NOMO-1 treated with dmso at 0.1 percent for 144 hours (cell line): Measurements from ENCODE around the gene MTNR1B.

Source experiments
- DNase-seq: peaks from one replicate; lab custom pipeline; 2025; ENCODE audit not compliant: unreplicated experiment; lab: John Stamatoyannopoulos, UW

Gene MTNR1B

DNA sequence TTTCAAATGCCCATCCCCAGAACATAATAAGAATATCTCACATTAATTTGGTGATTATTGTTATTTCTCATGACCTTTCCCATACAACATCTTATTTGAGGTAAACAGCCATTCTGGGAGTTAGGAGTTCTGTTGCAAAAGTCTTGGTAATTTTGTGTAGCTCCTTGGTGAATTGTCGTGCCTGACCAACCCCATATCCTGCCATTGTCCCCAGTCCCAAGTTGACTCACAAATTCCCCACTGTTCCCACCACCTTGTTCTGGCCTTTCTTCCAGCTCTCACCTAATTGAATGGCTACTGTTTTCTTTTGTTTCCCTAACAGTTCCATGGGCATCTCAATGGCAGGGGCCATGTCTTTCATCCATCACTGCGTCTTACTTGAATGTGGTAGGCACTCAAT, 8.0 kb downstream of the MTNR1B start:
- DNase-seq = no peak

DNA sequence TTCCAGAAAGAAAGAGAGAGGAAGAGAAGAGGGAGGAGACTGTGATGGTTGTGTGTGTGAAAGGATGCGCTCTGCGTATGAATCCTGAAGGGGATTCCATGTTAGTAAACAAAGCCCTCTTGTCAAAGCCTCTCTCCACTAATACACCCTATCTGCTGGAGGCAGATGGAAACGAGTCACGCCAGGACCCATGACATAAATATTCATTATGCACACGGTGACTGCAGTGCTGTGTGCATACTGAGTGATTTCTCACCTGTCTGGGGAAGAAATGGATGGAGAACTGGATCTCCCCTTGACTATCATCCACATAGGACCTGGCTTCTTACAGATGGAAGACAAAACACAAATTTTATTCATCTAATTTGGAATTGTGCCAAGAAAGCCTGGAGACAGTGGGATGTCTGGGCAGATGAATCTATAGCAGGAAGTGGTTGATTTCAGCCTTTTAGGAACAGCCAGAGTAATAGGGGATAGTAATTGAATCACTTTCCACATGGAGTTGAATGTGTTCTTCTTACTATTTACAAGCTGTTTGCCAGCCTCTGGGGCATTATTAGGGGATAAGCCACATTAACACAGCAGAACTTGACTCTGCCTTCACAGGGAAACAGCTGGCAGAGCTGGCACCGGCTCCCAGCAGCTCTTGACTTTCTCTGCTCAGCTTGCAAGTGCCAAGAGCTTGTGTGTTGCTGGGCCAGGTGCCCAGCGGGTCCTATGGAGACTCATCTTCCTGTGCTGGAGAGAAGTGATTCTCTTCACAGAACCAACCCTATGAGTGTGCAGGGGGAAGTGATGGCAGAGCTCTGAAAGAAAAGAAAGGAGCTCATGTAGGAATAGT, 9.0 kb downstream of the MTNR1B start:
- no peak for DNase-seq

DNA sequence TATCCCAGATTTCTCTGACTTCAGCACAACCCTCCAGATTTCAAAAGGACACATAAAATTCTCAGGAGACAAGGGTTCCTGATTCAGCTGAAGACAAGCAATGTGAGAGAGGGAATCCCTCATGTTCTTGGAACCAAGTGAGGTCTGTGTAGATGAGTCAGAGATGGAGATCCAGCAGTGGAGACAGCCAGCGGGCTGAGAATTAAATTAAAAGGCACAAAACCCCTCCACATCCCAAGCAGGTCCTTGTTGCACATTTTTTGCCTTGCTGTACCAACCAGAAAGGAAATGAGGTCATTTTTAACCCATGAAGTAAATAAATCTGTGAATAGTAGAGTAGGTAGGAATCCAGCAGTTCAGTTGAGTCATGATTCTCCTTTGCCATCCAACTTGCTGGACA, 9.7 kb downstream of the MTNR1B start:
- DNase-seq = no peak

DNA sequence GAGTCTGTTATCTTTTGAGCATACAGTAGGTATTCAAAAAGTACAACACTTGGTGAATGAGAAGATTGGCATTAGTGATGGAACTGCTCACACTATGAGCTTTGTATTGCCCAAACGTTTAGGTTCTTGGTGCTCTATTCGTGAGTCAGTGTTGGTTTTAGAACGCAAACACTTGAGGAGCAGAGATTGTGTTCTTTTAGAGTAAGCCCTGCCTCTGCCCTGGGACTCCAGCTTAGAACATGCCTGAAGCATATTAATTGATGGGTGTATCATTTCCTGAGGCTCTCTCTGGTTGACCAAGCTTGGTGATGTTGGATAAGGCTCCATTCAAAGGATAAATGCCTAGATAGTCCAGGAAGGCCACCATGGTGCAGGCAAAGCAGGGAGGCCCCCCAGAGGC, 10.9 kb downstream of the MTNR1B start:
- no peak for DNase-seq

DNA sequence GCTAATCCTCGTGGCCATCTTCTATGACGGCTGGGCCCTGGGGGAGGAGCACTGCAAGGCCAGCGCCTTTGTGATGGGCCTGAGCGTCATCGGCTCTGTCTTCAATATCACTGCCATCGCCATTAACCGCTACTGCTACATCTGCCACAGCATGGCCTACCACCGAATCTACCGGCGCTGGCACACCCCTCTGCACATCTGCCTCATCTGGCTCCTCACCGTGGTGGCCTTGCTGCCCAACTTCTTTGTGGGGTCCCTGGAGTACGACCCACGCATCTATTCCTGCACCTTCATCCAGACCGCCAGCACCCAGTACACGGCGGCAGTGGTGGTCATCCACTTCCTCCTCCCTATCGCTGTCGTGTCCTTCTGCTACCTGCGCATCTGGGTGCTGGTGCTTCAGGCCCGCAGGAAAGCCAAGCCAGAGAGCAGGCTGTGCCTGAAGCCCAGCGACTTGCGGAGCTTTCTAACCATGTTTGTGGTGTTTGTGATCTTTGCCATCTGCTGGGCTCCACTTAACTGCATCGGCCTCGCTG, 12.1 kb downstream of the MTNR1B start:
- no peak for DNase-seq

DNA sequence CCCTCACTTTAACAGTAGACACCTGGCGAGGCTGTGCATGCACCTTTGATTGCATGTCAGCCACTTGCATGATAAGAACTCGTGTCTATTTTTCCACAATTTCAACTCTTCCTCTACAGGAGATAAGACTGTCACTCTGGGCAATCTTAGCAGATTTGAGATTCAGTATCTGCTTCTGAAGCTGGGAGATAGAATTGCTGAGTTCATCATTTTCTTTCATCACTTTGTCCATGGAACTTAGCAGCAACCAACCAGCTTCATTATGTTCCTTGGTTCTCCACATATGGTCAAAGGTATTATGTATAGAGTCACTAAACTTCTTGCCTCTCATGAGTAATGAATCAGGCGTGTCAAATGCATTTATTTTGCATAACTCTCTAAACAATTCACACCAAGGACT, 17.1 kb downstream of the MTNR1B start:
- no peak for DNase-seq

DNA sequence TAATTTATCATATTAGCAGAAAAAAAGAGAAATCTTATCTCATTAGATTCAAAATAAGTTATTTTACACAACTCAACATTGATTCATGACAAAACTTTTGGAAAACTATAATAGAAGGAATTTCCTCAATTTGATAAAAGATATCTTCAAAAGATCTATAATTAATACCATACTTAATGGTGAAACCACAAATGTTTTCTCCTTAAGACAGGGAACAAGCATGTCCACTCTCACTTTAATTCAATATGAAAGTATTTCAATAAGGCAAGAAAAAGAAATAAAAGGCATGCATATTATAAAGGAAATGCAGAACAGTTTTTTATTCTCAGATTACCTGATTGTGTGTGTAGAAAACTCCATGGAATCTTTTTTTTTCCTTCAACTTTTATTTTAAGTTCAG, 23.6 kb downstream of the MTNR1B start:
- DNase-seq = no peak

DNA sequence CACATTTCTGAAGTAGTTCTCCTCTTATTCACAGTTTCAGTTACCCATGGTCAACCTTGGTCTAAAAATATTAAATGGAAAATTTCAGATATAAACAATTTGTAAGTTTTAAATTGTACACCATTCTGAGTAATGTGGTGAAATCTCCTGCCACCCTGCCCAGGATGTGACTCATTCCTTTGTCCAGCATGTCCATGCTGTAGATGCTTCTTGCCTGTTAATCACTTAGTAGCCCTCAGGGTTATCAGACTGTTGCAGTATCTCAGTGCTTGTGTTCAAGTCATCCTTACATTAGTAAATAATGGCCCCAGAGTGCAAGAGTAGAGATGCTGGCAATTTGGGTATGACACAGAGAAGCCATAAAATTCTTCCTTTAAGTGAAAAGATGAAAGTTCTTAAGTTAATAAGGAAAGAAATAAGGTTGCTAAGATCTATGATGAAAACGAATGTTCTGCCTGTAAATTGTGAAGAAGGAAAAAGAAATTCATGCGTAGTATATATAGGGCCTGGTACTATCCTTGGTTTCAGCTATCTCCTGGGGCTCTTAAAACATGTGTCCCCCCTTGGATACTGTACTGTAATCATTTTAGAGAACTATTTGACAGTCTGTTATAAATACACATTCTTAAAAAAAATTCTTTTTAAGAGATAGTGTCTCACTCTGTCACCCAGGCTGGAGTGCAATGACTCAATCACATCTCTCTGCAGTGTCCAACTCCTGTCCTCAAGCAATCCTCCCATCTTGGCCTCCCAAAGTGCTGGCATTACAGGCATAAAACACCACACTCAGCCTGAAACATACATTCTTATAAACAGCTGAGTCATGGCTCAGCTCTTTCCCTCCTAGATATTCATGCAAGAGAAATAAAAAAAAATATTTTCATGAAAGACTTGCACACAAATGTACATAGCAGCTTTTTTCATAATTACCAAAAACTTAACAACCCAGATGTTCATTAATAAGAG, 31.3 kb downstream of the MTNR1B start:
- no peak for DNase-seq

DNA sequence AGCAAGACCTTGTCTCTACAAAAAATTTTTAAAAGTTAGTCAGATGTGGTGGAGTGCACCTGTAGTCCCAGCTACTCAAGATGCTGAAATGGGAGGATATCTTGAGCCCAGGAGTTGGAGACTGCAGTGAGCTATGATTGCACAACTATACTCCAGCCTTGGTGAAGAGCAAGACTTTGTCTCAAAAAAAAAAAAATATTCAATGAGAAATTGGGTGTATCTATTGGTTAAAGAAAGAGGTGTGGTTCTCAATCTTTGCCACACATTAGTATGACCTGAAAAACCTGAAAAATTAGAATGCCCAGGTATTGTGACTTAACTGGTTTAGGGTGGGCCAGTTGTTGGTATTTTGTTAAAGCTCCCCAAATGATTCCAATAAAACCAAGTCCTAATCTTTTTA, 32.4 kb downstream of the MTNR1B start:
- no peak for DNase-seq

DNA sequence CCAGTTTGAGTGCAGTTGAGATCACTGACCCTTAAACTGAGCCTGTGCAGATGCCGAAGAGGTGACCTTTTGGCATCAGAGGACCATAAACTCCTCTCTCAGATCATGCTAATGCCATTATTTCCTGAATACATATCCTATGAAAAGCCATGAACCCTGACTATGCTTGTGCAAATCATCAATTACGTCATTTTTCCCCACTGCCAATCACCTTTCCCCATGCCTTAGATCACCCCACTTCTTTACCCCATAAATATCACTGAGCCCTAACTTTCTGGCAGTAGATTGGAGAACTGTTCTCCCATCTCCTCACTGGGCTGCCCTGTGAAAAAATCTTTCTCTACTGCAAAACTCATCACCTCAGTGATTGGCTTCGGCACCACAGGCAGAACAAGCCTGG, 32.9 kb downstream of the MTNR1B start:
- no peak for DNase-seq

DNA sequence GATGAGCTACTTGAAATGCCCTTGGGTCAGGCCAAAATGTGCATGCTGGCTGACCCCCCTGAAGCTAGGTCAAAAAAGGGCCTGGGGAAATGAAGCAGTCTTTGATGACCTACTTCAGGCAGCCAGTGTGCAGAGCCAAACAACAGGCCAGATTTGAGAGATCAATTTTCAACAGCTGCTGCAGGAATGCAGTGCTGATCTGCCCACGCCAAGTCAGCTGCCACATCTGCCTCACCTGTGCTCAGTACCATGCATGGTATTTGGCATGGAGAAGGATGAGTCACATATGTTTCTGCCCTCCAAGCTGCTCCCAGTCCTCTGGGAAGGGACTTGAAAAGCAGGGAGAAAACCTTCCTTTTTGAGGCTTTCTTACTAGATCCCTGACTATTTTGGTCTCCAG, 35.8 kb downstream of the MTNR1B start:
- no peak for DNase-seq

DNA sequence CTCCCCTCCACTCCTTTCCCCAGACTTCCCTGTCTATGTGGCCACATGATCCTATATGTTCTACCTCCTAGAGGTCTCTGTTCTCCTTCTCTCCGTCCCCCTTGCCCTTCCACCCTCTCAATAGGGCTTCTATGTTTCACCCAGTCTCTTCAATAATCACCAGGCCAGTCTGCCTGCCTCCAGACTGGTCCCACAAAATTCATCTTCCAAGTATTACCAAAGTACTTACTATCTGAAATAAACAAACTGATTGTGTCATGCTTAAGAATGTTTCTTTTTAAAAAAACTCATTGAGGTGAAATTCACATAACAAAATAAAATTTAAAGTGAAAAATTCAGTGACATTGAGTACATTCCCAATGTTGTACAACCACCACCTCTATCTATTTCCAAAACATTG, 44.2 kb downstream of the MTNR1B start:
- DNase-seq = no peak

DNA sequence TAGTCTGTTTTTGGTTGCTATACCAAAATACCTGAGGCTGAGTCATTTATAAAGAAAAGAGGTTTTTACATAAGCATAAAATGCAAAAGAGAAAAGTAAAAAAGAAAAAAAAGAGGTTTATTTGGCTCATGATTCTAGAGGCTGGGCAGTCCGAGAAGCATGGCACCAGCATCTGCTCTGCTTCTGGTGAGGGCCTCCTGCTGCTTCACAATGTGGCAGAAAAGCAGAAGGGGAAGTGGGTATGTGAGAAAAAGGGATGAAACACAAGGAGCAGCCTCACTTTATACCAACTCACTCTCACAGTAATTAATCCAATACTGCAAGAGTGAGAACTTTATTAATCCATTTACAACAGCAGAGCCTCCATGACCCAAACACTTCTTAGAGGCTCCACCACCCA, 47.1 kb downstream of the MTNR1B start:
- DNase-seq = no peak

DNA sequence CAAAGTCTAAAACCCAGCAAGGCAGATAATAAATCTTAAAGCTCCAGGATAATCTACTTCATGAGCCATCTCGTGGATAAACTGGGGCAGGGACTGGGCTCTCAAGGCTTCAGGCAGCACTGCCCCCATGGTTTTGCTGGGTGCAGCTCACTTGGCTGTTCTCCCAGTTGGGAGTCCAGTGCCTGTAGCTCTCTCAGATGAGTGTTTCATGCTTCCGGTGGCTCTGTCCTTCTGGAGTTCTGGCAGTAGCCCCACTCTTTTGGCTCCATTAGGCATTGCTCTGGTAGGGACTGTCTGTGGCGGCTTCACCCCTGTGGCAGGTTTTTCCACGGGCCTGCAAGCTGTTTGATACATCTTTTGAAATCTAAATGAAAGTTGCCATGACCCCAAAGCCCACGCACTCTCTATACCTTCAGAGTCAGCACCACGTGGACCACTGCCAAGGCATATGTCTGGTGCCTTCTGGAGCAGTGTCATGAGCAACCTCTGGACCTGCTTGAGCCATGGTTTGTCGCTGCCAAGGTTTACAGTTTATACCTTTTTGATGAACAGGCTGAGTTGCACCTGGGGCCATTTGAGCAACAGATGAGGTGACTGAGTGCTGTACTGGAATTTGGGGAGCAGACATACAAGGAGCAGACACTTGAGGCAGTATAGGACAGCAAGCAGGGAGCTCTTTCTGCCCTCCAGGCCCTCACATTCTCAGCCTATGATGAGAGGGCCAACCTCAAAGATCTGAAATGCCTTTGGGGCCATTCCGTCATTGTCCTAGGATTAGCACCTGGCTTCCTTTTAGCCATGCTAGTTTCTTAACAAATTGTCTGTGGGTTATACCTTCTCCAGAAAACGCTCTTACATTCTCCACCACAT, 48.6 kb downstream of the MTNR1B start:
- no peak for DNase-seq

DNA sequence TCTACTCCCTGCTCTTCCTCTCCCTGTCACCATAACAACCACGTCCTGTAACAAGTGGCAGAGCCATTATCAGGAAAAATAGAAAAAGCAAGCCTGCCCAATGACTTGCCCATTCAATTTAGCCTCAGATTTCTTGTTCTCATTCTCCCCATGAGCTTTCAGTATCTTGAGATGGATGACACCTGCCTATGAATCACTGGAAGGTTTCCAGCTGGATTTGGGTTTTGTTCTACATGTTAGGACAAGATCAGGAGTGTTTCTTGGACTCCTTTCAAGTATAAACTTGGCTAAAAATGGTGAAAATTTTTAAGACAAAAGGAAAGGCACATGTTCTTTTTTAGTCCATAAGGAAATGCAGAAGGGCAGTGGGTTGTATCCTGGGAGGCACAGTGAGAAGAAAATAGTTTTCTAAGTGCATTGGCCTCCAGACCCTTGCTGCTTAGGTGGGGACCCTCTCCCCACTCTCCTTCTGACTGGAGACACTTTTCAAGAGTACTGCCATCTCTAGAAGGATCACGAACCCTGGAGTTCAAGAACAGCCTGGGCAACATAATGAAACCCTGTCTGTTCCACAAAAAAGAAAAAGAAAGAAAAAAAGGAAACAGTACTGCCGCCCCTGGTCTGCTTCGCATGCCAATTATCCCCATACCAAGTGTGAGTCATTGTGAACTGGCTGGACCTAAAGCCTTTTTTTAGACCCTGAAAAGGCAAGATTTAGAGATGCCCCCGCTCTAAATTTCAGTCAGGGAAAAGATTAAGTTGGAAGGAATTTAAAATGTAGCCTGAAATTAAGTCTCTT, 51.0 kb downstream of the MTNR1B start:
- DNase-seq = no peak

DNA sequence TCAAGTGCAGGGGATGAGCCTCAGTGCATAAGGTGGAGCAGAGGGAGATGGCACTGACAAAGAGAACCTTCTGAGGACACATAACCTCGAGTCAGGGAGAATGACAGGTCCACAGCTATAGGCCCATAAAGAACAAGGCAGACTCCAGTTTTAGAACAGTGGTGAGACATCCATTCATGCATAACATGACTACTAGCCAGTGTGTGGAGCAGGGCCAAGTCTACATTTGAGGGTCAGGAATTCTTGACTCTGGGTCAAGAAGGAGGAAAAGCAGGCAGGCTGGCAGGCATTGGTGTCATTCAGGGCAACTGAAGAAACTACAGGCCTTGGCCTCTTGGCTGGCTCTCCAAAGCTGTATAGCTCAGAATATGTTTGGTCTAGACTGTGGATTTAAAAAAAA, 54.9 kb downstream of the MTNR1B start:
- DNase-seq = no peak

DNA sequence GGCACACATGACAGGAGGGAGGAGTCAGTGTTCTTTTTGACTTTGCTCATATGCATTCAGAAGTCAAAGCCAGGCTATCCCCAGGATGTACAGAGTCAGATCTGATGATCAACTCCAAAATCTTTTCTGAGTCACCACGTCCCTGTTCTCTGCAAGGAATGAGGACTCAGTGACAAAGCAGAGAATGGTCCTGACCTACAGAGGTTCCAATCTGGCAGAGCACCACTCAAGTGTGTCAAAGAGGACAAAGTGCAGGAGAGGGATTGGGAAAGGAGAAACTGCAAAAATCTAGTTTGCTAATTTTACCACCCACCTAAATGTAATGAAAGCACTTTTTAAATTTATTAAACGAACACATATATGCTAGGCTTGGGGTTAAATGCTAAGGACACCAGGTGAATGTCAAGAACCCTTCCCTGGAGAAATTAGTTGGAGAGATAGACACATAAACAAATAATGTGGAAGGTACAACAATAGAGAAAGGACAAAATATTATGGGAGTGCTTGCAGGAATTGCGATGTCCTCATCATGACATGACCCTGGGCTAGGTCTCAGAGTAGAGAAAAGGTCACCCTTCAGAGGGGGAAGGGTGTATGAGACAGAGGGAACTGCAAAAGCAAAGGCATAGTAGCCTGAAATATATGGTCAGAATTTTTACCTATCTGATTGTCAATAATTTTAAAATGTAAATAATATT, 56.3 kb downstream of the MTNR1B start:
- DNase-seq = no peak

DNA sequence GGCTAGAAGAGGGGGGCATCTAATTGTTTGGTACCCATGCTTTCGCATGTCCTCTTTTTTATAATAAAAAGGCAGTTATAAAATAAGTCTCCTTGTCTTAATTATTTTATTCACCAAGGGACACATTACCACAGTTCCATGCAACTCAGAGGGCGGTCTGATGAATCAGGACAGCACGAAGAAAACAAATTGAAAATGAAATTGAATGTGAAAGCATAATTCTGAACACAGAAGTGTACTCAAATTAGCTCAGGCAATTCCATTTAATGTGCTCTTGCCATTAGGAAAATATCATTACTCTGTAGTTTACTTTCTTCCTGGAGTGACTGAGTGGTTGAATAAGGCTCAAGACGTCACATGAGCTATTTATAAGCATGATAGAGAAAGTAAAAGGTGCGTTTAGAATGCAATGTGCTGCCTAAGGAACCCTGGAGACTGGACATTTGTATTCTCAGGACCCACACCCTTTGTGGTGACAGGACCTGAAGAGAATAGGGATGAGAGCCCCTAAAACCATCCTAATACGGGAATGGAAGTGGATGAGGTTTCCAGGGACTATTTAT, 59.6 kb downstream of the MTNR1B start:
- DNase-seq = no peak

DNA sequence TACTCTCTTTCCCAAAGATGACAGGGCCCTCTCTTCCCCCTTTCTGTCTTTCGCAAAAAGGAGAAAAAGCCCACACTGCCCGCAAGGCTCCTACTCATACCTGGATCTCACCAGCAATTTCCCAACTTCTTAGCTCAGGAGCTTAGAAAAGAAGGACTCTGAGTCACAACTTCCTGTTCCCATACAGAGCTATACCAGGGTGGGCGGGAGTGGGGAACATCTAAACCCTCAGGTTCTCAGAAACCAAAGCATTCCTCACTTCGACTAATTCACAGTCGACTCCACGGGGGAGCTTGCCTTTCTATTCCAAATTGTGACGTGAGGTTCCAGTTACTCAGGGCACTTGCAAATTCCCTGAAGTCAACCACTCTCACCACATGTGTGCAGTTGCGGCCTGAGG, 61.9 kb downstream of the MTNR1B start:
- no peak for DNase-seq
